ENCODE measurements around the gene HTR7. TPM values are rescaled to one million over a fixed set of nuclear protein-coding genes. Genes with fewer than 3 reads are reported as not detected.

The HTR7 gene
- total and polyA plus RNA-seq, 9 of the 15 experiments (the other 6 are each of a cell fraction or from before 2014, with no cell fraction given) = 0.07 to 0.33 (median 0.18) TPM

GRCh38 chr10:90872648-90873020, 14.8 kb upstream of the HTR7 start (continued):
- TF ChIP-seq, protein P1, sequence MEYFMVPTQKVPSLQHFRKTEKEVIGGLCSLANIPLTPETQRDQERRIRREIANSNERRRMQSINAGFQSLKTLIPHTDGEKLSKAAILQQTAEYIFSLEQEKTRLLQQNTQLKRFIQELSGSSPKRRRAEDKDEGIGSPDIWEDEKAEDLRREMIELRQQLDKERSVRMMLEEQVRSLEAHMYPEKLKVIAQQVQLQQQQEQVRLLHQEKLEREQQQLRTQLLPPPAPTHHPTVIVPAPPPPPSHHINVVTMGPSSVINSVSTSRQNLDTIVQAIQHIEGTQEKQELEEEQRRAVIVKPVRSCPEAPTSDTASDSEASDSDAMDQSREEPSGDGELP (CRISPR knock-in tag; IDR thresholded peaks at IDR 0.05; ENCODE audit: borderline replicate concordance) = no peak
- TF ChIP-seq ZNF830 (CRISPR knock-in tag; IDR thresholded peaks at IDR 0.05) = no peak
- no peak for TF ChIP-seq KAT8 (IDR thresholded peaks at IDR 0.05; ENCODE audit: low read depth)
- TF ChIP-seq RNF2 (IDR thresholded peaks at IDR 0.05) = no peak
- no peak for TF ChIP-seq ZNF41 (CRISPR knock-in tag; conservative IDR thresholded peaks at IDR 0.05)
- TF ChIP-seq ASH1L (IDR thresholded peaks at IDR 0.05; ENCODE audit: borderline replicate concordance, low read depth, partially characterized antibody) = no peak
- no peak for TF ChIP-seq AFF4 (CRISPR knock-in tag; IDR thresholded peaks at IDR 0.05)

All from K562 (cell line).